ENCODE data around the gene MXD4. TPM values are rescaled to one million over a fixed set of nuclear protein-coding genes. Genes with fewer than 3 reads are reported as not detected.

The MXD4 gene
- total and polyA plus RNA-seq, 2 of the 13 experiments (the other 11 are each of a cell fraction or from before 2014, with no cell fraction given): 29.0 to 31.3 TPM

GRCh38 chr4:2268357-2269205 lies 6.7 kb upstream of the MXD4 start:
- Histone ChIP-seq H3K79me2 (ENCODE audit: insufficient read depth, low read length) (no peaks in the 10 kb centered on the region), H3K36me3 (replicated peaks in 1 of 2; ENCODE audit: control insufficient read depth in 1 of 2, insufficient read depth in 2 of 2, low read length in 2 of 2) (no peaks in the 10 kb centered on the region), H3K4me1 (ENCODE audit: insufficient read depth, low read length) (peaks cover 4% of the 10 kb centered on the region), H3K9ac (ENCODE audit: insufficient read depth, low read depth, low read length) (no peak overlapping the region), H3K4me2 (ENCODE audit: low read depth, low read length) (no peak overlapping the region), H3K4me3 (replicated peaks in 1 of 3; ENCODE audit: insufficient read depth in 1 of 3, low read depth in 2 of 3, low read length in 3 of 3) (no peak overlapping the region), H3K27me3 (ENCODE audit: control insufficient read depth in 1 of 2, insufficient read depth in 2 of 2, low read length in 2 of 2) (peaks cover 30 to 80% of the 10 kb centered on the region in 2 experiments; a peak in 4 of 5 replicates), H4K20me1 (ENCODE audit: insufficient read depth, low read length) (no peaks in the 10 kb centered on the region), H3K27ac (ENCODE audit: extremely low read length, insufficient read depth, low read length) (no peak overlapping the region), H3K9me3 (ENCODE audit: low read length) (no peaks in the 10 kb centered on the region), H2AFZ (ENCODE audit: low read length) (no peak overlapping the region)
- DNase-seq (ENCODE audit: low spot score) (no peak), ATAC-seq (no peak), FAIRE-seq (no peak)
- TF ChIP-seq MAF1 (CRISPR knock-in tag; IDR thresholded peaks at IDR 0.05; ENCODE audit: borderline replicate concordance) (no peak), THAP7 (CRISPR knock-in tag; IDR thresholded peaks at IDR 0.05) (no peak), THAP9 (CRISPR knock-in tag; IDR thresholded peaks at IDR 0.05; ENCODE audit: borderline replicate concordance) (no peak), TCF12 (IDR thresholded peaks at IDR 0.05) (no peak), TCF12 (CRISPR knock-in tag; IDR thresholded peaks at IDR 0.05) (no peak), ZNF441 (CRISPR knock-in tag; IDR thresholded peaks at IDR 0.05; ENCODE audit: borderline replicate concordance) (no peak), SP5 (CRISPR knock-in tag; IDR thresholded peaks at IDR 0.05; ENCODE audit: borderline replicate concordance, low read depth) (no peak), PREB (CRISPR knock-in tag; IDR thresholded peaks at IDR 0.05) (no peak), POGZ (CRISPR knock-in tag; IDR thresholded peaks at IDR 0.05) (no peak), TRIM22 (IDR thresholded peaks at IDR 0.05) (no peak), THYN1 (CRISPR knock-in tag; IDR thresholded peaks at IDR 0.05; ENCODE audit: borderline replicate concordance, low read depth) (no peak), MTA3 (CRISPR knock-in tag; IDR thresholded peaks at IDR 0.05) (no peak), SRSF9 (IDR thresholded peaks at IDR 0.05; ENCODE audit: borderline replicate concordance, insufficient read depth, low read depth, low read length, poor library complexity, severe bottlenecking) (no peak)
- 19% methylated on average over 4 of the region's 22 CpGs for WGBS (ENCODE audit: low lambda C conversion rate)
- in situ Hi-C loops (cut with HindIII; ENCODE audit: extremely low pct_ligation_motif_present, low pct_unique_long_range_greater_than_20kb) (no loop called here), intact Hi-C loops (cut with micrococcal nuclease; ENCODE audit: unreplicated experiment) (no loop called here)
- BruUV-seq (replicated peaks): no TSS peak
- ChIA-PET CTCF (ENCODE audit: low intra/inter-chr PET ratio, low total read pairs) (no interaction called here), POLR2A (no interaction called here)

Data from HepG2 (cell line).